Endodermal cell (in vitro differentiated cells): ENCODE results near the gene EPHA1. TPM values are rescaled to one million over a fixed set of nuclear protein-coding genes. Genes with fewer than 3 reads are reported as not detected.

Experiments used
- DNase-seq: peaks from one replicate; pipeline ENCODE4 v3.0.0-alpha.2; 2017
- H3K27ac ChIP-seq: 2 replicates; pipeline ENCODE4 v1.5.1; 2013; ENCODE audit warnings: mild to moderate bottlenecking, low read depth, low read length, moderate library complexity
- H3K27me3 ChIP-seq: 2 replicates; pipeline ENCODE4 v1.6.1; 2013; ENCODE audit warnings: mild to moderate bottlenecking, low read length, moderate library complexity; ENCODE audit not compliant: insufficient read depth, control insufficient read depth, poor library complexity, severe bottlenecking
- H3K36me3 ChIP-seq: 2 replicates; pipeline ENCODE4 v1.7.0; 2013; ENCODE audit warnings: mild to moderate bottlenecking, low read length, moderate library complexity; ENCODE audit not compliant: control insufficient read depth, insufficient read depth
- H3K4me1 ChIP-seq: one replicate; pipeline ENCODE4 v1.7.0; 2013; ENCODE audit warnings: low read length; ENCODE audit not compliant: control insufficient read depth, insufficient read depth
- H3K4me3 ChIP-seq: 2 replicates; pipeline ENCODE4 v1.5.1; 2013; ENCODE audit warnings: mild to moderate bottlenecking, low read length, moderate library complexity
- H3K9ac ChIP-seq: 2 replicates; pipeline ENCODE4 v1.6.1; 2013; ENCODE audit warnings: mild to moderate bottlenecking, low read length, moderate library complexity; ENCODE audit not compliant: poor library complexity, severe bottlenecking; ENCODE audit errors: extremely low read depth
- H3K9me3 ChIP-seq: 2 replicates; pipeline ENCODE4 v1.6.1; 2013; ENCODE audit warnings: mild to moderate bottlenecking, low read length, moderate library complexity; ENCODE audit not compliant: control insufficient read depth
- H3K27ac Mint-ChIP-seq: 2 replicates; pipeline ENCODE4 v1.8.0; 2020; ENCODE audit warnings: mixed read lengths
- H3K27me3 Mint-ChIP-seq: 2 replicates; pipeline ENCODE4 v1.8.0; 2021; ENCODE audit warnings: mild to moderate bottlenecking, mixed read lengths; ENCODE audit not compliant: insufficient read depth
- H3K36me3 Mint-ChIP-seq: 2 replicates; pipeline ENCODE4 v1.8.0; 2020; ENCODE audit warnings: low read depth, mixed read lengths
- H3K4me1 Mint-ChIP-seq: 2 replicates; pipeline ENCODE4 v1.8.0; 2020; ENCODE audit warnings: mixed read lengths
- H3K4me3 Mint-ChIP-seq: 2 replicates; pipeline ENCODE4 v1.8.0; 2020; ENCODE audit warnings: mild to moderate bottlenecking, moderate library complexity, mixed read lengths
- H3K9me3 Mint-ChIP-seq: 2 replicates; pipeline ENCODE4 v1.8.0; 2020; ENCODE audit warnings: mild to moderate bottlenecking, mixed read lengths
- WGBS, 2 experiments: methylation state at CpG; one replicate each; pipeline versions ENCODE4 v1.1.5 to v1.1.7; 2013; ENCODE audit warnings: missing lambda C conversion rate in 2 of 2, mixed read lengths in 1 of 2; ENCODE audit not compliant: insufficient coverage in 1 of 2, insufficient read length in 1 of 2; 5-methylcytosine and 5-hydroxymethylcytosine counted together
- total RNA-seq, 2 donors: library from RNA; stranded (reverse); fragmentation: NEBNext Ultra II Directional in 1 of 2; extraction: Animal tissue kit (Norgen Biotek cat#: 25700) in 1 of 2; gene quantifications; 2 replicates in 1 of 2; 3 replicates in 1 of 2; pipeline ENCODE4 v1.2.1, GENCODE V29; 2021
- TF ChIP-seq, protein P1 (sequence below): fragments of 200-600 bp; sonication (generic); conservative IDR thresholded peaks from 2 replicates; pipeline ENCODE4 v1.5.0; 2021; ENCODE audit warnings: antibody characterized with exemption, mild to moderate bottlenecking

EPHA1 gene
- total RNA-seq, 2 donors from 2014 or later = 70.0 to 103 TPM

- TF ChIP-seq, protein P1, sequence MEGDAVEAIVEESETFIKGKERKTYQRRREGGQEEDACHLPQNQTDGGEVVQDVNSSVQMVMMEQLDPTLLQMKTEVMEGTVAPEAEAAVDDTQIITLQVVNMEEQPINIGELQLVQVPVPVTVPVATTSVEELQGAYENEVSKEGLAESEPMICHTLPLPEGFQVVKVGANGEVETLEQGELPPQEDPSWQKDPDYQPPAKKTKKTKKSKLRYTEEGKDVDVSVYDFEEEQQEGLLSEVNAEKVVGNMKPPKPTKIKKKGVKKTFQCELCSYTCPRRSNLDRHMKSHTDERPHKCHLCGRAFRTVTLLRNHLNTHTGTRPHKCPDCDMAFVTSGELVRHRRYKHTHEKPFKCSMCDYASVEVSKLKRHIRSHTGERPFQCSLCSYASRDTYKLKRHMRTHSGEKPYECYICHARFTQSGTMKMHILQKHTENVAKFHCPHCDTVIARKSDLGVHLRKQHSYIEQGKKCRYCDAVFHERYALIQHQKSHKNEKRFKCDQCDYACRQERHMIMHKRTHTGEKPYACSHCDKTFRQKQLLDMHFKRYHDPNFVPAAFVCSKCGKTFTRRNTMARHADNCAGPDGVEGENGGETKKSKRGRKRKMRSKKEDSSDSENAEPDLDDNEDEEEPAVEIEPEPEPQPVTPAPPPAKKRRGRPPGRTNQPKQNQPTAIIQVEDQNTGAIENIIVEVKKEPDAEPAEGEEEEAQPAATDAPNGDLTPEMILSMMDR = no peak
- peaks cover 70% of the 10 kb centered on the region for H3K36me3 Mint-ChIP-seq
Measured at GRCh38 chr7:143401265-143401664, 7.4 kb downstream of the EPHA1 start.

DNA sequence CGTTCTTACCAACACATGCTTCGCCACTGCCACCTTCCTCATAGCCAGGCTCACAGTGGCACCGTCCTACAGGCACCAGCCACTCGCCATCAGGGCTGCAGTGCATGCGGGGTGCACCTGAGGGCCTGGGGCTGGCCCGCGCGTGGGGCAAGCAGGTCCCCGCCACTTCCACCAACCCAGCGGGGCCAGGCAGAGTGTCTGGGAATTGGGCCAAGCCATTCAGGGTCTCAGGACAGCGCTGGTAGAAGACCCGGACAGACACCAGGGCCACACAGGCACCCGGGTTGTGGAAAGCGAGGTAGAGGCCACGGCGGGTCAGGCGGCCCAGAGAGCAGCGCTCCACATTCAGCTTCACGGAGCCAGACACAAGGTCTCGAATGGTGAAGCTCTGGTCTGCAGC lies 9.0 kb downstream of the EPHA1 start:
- H3K36me3 ChIP-seq = peaks cover 8% of the 10 kb centered on the region
- TF ChIP-seq, protein P1 = no peak
- H3K27me3 ChIP-seq = no peaks in the 10 kb centered on the region
- H3K9ac ChIP-seq = no peak overlapping the region
- WGBS, 2 experiments = 93 to 100% methylated on average over 3 to 20 of the region's 20 CpGs
- no peak overlapping the region for H3K27ac ChIP-seq
- Mint-ChIP-seq H3K27me3 (no peaks in the 10 kb centered on the region), H3K4me1 (no peaks in the 10 kb centered on the region), H3K4me3 (no peak overlapping the region), H3K27ac (no peak overlapping the region), H3K9me3 (no peaks in the 10 kb centered on the region), H3K36me3 (peaks cover 73% of the 10 kb centered on the region)
- no peak for DNase-seq
- H3K4me3 ChIP-seq = no peak overlapping the region
- no peaks in the 10 kb centered on the region for H3K4me1 ChIP-seq
- H3K9me3 ChIP-seq = no peaks in the 10 kb centered on the region

More at GRCh38 chr7:143401265-143401664, 7.4 kb downstream of the EPHA1 start:
- Mint-ChIP-seq H3K27me3 (no peaks in the 10 kb centered on the region), H3K4me3 (no peak overlapping the region), H3K9me3 (no peaks in the 10 kb centered on the region), H3K27ac (no peak overlapping the region), H3K4me1 (peaks cover 15% of the 10 kb centered on the region)
- 95 to 97% methylated on average over 9 to 12 of the region's 12 CpGs for WGBS, 2 experiments
- H3K4me3 ChIP-seq = no peak overlapping the region
- DNase-seq = no peak
- H3K9me3 ChIP-seq = no peaks in the 10 kb centered on the region
- no peak overlapping the region for H3K27ac ChIP-seq
- H3K9ac ChIP-seq = no peak overlapping the region
- H3K27me3 ChIP-seq = no peaks in the 10 kb centered on the region
- H3K4me1 ChIP-seq = peaks cover 9% of the 10 kb centered on the region
- peaks cover 8% of the 10 kb centered on the region for H3K36me3 ChIP-seq

GRCh38 chr7:143399151-143399550 lies 9.5 kb downstream of the EPHA1 start:
- TF ChIP-seq, protein P1 = no peak
- H3K27ac ChIP-seq = no peak overlapping the region
- WGBS, 2 experiments = 93 to 95% methylated on average over 4 to 8 of the region's 8 CpGs
- H3K36me3 ChIP-seq = peaks cover 8% of the 10 kb centered on the region
- no peaks in the 10 kb centered on the region for H3K27me3 ChIP-seq
- H3K9ac ChIP-seq = no peak overlapping the region
- Mint-ChIP-seq H3K36me3 (peaks cover 71% of the 10 kb centered on the region), H3K4me1 (no peaks in the 10 kb centered on the region), H3K4me3 (no peak overlapping the region), H3K9me3 (no peaks in the 10 kb centered on the region), H3K27me3 (no peaks in the 10 kb centered on the region), H3K27ac (no peak overlapping the region)
- H3K4me3 ChIP-seq = no peak overlapping the region
- no peaks in the 10 kb centered on the region for H3K4me1 ChIP-seq
- no peaks in the 10 kb centered on the region for H3K9me3 ChIP-seq
- no peak for DNase-seq
